ENCODE results near the gene GBGT1.
A peak's percentile ranks its signal among the peaks of the same experiment; 100 is the strongest.

GBGT1 gene

DNA sequence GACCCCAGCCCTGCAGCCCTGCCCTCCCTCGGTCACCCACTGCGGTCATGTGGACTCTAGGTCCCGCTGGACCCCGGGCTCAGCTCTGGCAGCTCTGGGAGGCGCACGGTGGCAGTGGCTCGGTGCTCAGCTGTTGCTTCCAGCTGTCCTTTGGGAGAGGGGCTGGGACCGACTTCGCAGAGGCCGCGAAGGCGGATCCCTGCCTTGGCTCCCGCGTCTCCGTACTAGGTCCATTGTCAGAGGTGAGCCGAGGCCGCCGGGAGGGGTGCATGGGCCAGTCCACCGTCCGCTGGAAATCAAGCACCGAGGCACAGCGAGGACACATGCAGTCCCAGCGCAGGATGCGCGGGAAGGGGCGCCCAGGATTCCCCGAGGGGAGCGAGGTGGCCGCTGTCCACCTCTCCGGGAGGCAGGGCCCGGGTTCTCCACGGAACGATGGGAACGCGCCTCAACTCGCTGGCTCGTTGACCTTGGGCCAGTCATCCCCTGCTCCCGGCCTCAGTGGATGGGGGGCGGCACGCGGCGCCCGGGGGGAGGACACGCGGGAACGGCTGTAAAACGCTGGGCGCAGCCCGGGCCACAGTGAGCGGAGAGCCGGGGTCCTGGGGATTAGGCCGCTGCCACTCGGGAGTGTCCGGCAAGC lies 732 bp downstream of the GBGT1 start:
- Histone ChIP-seq H3K4me3 (ENCODE audit: insufficient read length, low read depth) (peak overlapping the region; percentile 70), H3K4me1 (ENCODE audit: insufficient read depth, insufficient read length) (peaks cover 17% of the 10 kb centered on the region), H3K9ac (ENCODE audit: insufficient read length, low read depth) (peak overlapping the region; percentile 52), H3K36me3 (ENCODE audit: insufficient read depth, insufficient read length, low read length) (peaks cover 31% of the 10 kb centered on the region), H3K27me3 (ENCODE audit: insufficient read depth, insufficient read length) (peaks cover 5% of the 10 kb centered on the region), H3K9me3 (ENCODE audit: insufficient read depth, low read length) (no peaks in the 10 kb centered on the region)
- TF ChIP-seq YY1 (IDR thresholded peaks at IDR 0.05; ENCODE audit: insufficient read depth, insufficient read length) = no peak
- TF ChIP-seq SUZ12 (IDR thresholded peaks at IDR 0.05; ENCODE audit: extremely low read depth, insufficient read depth, insufficient read length) = no peak
- TF ChIP-seq ZNF274 (IDR thresholded peaks at IDR 0.05; ENCODE audit: low read depth, low read length) = no peak
- no peak for DNase-seq (ENCODE audit: low read depth, low spot score)

DNA sequence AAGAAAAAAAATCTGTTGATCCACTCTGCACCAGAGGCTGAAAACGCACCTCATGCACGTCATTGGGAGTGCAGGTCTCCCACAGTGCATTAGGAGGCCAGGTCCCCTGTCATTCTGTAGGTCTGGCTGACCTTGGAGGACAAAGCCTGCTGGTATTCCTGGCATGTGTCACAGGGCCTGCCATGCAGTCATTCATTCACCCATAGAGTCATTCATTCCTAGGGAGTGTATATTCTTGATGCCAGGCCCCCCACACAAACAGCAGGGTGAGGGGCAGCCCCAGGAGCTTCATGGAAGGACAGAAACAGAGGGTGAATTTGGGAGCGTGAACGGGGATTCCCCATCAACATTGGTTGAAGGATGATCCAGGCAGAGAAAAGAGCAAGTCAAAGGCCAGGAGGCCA lies 2.2 kb downstream of the GBGT1 start:
- TF ChIP-seq SUZ12 (IDR thresholded peaks at IDR 0.05; ENCODE audit: extremely low read depth, insufficient read depth, insufficient read length) (no peak), YY1 (IDR thresholded peaks at IDR 0.05; ENCODE audit: insufficient read depth, insufficient read length) (no peak)
- DNase-seq (ENCODE audit: low read depth, low spot score) = no peak
- peaks cover 36% of the 10 kb centered on the region for H3K36me3 ChIP-seq (ENCODE audit: insufficient read depth, insufficient read length, low read length)
- H3K9ac ChIP-seq (ENCODE audit: insufficient read length, low read depth) = peak overlapping the region; percentile 6
- H3K9me3 ChIP-seq (ENCODE audit: insufficient read depth, low read length) = no peaks in the 10 kb centered on the region
- H3K4me3 ChIP-seq (ENCODE audit: insufficient read length, low read depth) = no peak overlapping the region
- H3K27me3 ChIP-seq (ENCODE audit: insufficient read depth, insufficient read length) = peaks cover 5% of the 10 kb centered on the region
- H3K4me1 ChIP-seq (ENCODE audit: insufficient read depth, insufficient read length) = peaks cover 15% of the 10 kb centered on the region

DNA sequence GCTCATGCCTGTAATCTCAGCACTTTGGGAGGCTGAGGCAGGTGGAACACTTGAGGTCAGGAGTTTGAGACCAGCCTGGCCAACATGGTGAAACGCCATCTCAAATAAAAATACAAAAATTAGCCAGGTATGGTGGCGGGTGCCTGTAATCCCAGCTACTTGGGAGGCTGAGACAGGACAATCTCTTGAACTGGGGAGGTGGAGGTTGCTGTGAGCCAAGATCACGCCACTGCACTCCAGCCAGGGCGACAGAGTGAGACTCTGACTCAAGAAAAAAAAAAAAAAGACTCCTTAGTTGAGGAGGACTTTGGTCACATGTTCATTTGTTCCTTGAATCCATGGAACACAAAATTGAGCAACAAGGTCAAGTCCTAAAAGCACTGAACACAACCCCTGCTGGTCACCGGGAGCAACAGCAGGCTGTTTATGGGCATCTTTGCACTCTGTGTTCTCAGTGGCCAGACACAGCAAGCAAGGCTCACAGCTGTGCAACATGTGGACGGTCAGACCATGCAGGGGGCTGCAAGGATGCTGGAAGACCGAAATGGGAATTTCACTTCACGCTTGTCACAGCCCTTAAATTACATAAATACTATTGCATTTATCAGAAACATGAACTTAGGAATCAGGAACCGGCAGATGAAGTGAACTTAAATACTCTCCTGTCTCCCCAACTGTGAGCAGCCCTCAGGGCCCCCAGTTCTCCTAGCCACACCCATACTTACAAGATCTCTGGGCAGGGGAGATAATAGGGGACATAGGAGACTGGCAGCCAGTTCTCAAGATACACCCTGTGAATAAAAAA lies 2.8 kb downstream of the GBGT1 start:
- no peak for DNase-seq (ENCODE audit: low read depth, low spot score)
- Histone ChIP-seq H3K36me3 (ENCODE audit: insufficient read depth, insufficient read length, low read length) (peaks cover 38% of the 10 kb centered on the region), H3K9ac (ENCODE audit: insufficient read length, low read depth) (no peak overlapping the region), H3K4me3 (ENCODE audit: insufficient read length, low read depth) (no peak overlapping the region), H3K9me3 (ENCODE audit: insufficient read depth, low read length) (no peaks in the 10 kb centered on the region), H3K27me3 (ENCODE audit: insufficient read depth, insufficient read length) (peaks cover 5% of the 10 kb centered on the region), H3K4me1 (ENCODE audit: insufficient read depth, insufficient read length) (peaks cover 15% of the 10 kb centered on the region)
- no peak for TF ChIP-seq YY1 (IDR thresholded peaks at IDR 0.05; ENCODE audit: insufficient read depth, insufficient read length)
- TF ChIP-seq SUZ12 (IDR thresholded peaks at IDR 0.05; ENCODE audit: extremely low read depth, insufficient read depth, insufficient read length) = no peak
- no peak for TF ChIP-seq ZNF274 (IDR thresholded peaks at IDR 0.05; ENCODE audit: low read depth, low read length)

DNA sequence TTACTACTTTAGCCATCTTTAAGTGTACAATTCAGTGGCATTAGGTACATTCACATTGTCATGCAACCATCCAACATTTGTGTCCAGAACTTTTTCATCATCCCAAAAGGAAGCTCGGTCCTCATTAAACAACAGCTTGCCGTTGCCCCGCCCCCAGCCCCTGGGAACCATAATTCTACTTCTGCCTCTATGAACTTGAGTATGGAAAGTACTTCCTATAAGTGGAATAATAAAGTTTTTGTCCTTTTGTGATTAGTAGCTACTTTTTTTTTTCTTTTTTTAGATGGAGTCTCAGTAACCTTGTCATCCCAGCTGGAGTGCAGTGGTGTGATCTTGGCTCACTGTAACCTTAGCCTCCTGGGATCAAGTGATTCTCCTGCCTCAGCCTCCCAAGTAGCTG lies 5.0 kb downstream of the GBGT1 start:
- Histone ChIP-seq H3K27me3 (ENCODE audit: insufficient read depth, insufficient read length) (peaks cover 5% of the 10 kb centered on the region), H3K4me1 (ENCODE audit: insufficient read depth, insufficient read length) (peaks cover 11% of the 10 kb centered on the region), H3K9ac (ENCODE audit: insufficient read length, low read depth) (no peak overlapping the region), H3K9me3 (ENCODE audit: insufficient read depth, low read length) (no peaks in the 10 kb centered on the region), H3K4me3 (ENCODE audit: insufficient read length, low read depth) (no peak overlapping the region), H3K36me3 (ENCODE audit: insufficient read depth, insufficient read length, low read length) (peaks cover 61% of the 10 kb centered on the region)
- no peak for DNase-seq (ENCODE audit: low read depth, low spot score)
- TF ChIP-seq SUZ12 (IDR thresholded peaks at IDR 0.05; ENCODE audit: extremely low read depth, insufficient read depth, insufficient read length) (no peak), YY1 (IDR thresholded peaks at IDR 0.05; ENCODE audit: insufficient read depth, insufficient read length) (no peak), ZNF274 (IDR thresholded peaks at IDR 0.05; ENCODE audit: low read depth, low read length) (no peak)

DNA sequence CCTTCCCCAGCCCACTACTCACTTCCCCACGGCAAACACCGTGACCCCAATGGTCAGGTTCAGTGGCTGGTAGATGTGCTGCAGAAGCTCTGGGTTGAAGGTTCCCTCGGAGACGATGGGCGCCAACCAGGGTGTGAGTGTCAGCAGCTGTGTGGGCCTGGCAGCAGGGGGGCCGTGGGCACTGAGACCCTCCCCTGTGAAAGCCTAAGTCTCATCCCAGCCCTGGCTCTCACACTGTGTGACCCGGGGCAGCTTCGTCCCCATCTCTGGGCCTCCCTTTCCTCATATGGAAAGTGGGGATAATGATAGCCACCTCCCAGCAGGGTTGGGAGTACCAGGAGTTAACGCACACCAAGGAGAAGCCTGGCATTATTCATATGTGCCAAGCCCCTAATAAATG lies 8.6 kb downstream of the GBGT1 start:
- TF ChIP-seq ZNF274 (IDR thresholded peaks at IDR 0.05; ENCODE audit: low read depth, low read length) (no peak), SUZ12 (IDR thresholded peaks at IDR 0.05; ENCODE audit: extremely low read depth, insufficient read depth, insufficient read length) (no peak), YY1 (IDR thresholded peaks at IDR 0.05; ENCODE audit: insufficient read depth, insufficient read length) (no peak)
- Histone ChIP-seq H3K9me3 (ENCODE audit: insufficient read depth, low read length) (no peaks in the 10 kb centered on the region), H3K9ac (ENCODE audit: insufficient read length, low read depth) (no peak overlapping the region)

DNA sequence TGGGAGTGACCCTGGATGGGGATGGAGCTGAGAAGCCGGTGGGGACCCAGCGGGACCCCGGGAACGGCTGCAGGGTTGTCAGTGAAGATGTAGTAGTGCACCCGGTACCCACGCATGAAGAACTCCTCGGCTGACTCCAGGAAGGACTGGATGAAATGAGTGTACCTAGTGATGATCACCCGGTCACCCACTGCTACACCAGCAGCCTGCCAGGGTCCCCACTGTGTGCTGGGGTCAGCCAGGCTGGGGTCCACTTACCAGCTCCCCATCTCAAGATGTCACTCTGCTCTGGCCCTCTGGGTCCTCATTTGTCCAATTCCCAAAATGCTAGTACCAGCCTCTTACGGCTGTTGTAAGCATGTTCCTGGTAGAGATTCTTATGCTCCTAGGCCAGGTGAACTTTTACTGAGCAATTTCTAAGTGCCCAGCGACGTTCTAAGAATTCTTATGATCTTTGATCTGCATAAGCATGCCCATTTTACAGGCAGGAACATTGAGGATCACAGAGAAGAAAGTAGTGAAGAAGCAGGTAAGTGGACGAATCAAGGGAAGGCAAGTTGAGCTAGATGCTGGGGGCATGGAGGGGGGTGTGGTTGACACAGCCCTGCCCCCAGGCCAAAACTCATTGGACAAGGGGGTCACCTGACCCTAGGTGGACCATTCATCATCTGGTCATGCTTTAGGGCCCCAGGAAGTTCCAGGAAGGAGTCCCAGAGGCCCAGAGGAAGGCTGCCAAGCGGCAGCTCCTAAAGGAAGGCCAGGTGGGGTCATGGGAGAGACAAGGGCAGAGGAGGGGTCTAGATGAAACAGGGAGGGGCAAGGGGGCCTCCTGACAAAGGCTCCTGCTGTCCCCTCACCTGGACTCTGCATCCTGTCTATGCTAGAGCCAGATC lies 9.4 kb downstream of the GBGT1 start:
- no peak for DNase-seq (ENCODE audit: low read depth, low spot score)
- Histone ChIP-seq H3K36me3 (ENCODE audit: insufficient read depth, insufficient read length, low read length) (peaks cover 49% of the 10 kb centered on the region), H3K4me3 (ENCODE audit: insufficient read length, low read depth) (no peak overlapping the region), H3K9me3 (ENCODE audit: insufficient read depth, low read length) (no peaks in the 10 kb centered on the region), H3K27me3 (ENCODE audit: insufficient read depth, insufficient read length) (no peaks in the 10 kb centered on the region), H3K4me1 (ENCODE audit: insufficient read depth, insufficient read length) (peaks cover 4% of the 10 kb centered on the region), H3K9ac (ENCODE audit: insufficient read length, low read depth) (no peak overlapping the region)
- TF ChIP-seq ZNF274 (IDR thresholded peaks at IDR 0.05; ENCODE audit: low read depth, low read length) (no peak), YY1 (IDR thresholded peaks at IDR 0.05; ENCODE audit: insufficient read depth, insufficient read length) (no peak), SUZ12 (IDR thresholded peaks at IDR 0.05; ENCODE audit: extremely low read depth, insufficient read depth, insufficient read length) (no peak)

More for the DNA sequence above, 8.6 kb downstream of the GBGT1 start:
- Histone ChIP-seq H3K36me3 (ENCODE audit: insufficient read depth, insufficient read length, low read length) (peaks cover 57% of the 10 kb centered on the region), H3K27me3 (ENCODE audit: insufficient read depth, insufficient read length) (no peaks in the 10 kb centered on the region), H3K4me1 (ENCODE audit: insufficient read depth, insufficient read length) (peaks cover 4% of the 10 kb centered on the region), H3K4me3 (ENCODE audit: insufficient read length, low read depth) (no peak overlapping the region)
- DNase-seq (ENCODE audit: low read depth, low spot score) = no peak
